HG02938 (cell line): ENCODE results near the gene L3MBTL1.

Source experiments
- ATAC-seq: cut with Tn5 transposase; IDR thresholded peaks from one replicate; pipeline ENCODE4 v1.9.1; 2021; ENCODE audit warnings: mild to moderate bottlenecking, moderate library complexity; ENCODE audit not compliant: unreplicated experiment

The L3MBTL1 gene

DNA sequence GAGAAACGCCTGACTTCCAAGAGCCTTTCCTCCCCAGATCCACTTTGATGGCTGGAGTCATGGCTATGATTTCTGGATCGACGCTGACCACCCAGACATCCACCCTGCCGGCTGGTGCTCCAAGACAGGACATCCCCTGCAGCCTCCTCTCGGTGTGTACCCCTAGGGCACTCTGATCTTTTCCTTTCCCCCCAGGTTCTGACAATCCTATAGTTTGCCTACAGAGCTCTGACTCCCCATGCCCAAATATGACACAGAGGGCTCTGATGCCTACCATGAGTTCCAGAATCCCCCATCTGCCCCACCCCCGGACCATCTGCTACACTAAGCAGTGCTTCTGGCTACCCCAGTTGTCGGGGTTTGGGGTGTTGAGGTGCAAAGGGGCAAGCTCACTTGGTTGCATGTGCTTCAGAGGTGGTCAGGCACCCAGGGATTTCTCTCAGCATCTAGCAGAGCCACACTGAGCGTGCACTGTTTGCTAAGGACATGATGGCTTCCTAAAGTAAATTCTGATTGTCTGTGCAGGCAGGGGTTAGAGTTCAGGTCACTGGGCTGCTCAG lies 27.4 kb downstream of the L3MBTL1 start:
- ATAC-seq, result no peak

DNA sequence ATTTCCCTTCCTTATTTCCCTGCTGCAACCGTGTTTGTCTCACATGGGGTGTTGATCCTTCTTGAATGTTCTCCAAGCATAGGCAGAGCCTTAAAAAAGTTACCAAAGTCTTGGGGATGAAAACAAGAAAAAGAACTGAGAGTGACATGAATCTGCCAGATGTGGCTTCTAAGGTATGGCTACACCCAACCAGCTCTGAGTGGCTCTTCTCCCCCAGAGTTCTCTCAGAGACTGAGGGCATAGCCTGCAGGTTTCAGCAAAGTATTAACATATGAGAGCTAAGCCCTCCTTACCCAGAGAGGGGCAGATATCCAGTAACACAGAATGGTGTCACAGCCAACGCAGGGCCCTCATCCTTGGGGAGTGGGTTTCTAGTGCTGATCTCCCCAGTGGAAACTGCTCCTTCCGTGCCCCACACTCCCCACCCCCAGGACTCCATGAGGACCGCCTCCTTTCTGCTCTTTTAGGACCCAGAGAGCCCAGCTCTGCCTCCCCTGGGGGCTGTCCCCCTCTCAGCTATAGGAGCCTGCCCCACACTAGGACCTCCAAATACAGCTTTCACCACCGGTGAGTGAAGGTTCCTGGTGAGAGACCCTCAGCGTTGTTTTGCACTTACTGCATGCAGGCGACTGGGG lies 28.0 kb downstream of the L3MBTL1 start:
- ATAC-seq, result no peak

DNA sequence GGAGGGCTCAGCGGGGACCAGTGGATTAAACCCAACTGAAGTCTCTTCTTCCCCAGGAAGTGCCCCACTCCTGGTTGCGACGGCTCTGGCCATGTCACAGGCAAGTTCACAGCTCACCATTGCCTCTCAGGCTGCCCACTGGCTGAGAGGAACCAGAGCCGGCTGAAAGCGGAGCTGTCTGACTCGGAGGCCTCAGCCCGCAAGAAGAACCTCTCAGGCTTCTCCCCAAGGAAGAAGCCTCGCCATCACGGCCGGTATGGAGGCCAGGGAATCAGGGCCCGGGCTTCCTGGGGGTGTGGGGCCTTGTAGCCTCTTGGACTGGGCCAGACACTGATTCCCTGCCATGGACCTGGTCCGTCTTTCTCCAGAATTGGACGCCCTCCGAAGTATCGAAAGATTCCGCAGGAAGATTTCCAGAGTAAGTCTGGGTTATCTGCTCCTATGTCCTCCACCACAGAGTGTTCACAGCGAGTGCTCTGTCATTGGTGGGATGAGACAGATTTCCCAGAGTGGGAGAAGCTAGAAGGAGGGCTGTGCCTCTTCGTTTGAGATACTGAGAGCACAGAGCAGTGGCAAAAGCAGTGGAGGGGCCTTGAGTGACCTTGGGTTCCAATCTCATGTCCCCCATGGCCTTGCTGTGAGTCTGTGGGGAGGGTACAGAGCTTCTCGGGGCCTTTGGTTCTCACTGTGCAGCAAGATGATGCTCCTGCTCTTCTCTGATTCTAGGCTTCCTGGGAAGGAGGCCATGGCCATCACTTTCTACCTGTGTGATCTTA lies 28.7 kb downstream of the L3MBTL1 start:
- ATAC-seq, result no peak

DNA sequence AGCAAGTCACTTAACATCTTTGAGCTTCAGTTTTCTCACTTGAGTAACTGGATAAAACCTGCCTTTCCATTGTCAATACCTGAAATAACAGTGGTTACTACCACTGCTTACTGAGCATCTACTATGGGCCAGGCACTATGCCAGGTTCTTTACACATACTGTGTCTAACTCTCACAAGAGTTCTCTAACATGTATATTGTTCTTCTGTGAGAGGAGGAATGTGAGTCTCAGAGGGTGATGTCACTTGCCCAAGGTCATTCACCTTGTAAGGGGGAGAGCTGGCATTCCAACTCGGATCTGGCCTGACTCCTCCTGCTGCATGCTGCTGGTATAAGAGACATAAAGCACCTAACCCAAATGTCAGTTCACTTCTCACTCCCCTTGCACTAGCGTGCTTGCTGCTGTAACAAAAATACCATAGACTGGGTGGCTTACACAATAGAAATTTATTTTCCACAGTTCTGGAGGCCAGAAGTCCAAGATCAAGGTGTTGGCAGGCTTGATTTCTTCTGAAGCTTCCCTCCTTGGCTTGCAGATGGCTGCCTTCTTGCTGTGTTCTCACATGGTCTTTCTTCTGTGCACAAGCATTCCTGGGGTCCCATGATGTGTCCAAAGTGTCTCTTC lies 29.4 kb downstream of the L3MBTL1 start:
- ATAC-seq, result no peak

DNA sequence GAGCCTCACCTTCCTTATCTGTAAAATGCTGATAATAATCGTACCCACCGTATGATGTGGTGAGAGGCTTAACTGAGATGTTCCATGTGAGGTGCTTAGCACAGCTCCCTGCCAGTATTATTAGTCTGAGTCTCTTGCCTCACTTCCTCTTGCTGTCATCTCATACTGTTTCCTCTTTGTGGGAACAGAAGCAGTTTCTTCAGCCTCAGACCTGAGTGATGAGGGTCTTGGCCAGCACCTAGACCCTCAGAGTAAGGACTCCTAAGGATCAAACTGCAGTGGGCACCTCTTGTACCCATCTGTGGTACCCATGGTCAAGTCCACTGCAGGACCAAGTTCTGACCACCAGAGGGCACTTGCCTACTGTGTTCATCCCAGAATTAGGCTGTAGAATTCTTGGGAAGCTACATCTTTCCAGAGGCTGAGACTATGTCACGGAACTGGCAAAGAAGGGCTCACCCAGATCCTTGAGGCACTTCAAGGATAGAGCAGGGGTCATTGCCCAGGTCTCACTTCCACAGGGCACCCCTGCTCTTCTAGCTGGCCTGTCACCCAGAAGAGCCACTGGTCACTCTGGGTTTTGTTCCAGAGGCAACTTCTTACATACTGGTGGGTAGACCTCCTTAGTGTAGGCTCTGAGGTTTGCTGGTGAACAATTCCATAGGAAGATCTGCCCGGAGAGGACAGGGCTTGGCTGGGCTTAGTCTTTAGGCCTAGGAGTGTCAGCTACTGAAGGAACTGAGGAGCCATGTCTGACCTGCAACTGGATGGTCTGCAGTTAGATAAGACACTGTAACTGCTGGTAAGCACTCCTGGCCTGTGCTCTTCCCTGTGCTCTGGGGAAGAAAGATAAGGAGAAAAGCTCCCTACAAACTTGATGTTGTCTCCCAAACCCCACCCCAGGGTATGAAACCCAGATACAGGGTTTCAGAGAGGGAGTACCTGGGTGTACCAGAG lies 30.7 kb downstream of the L3MBTL1 start:
- ATAC-seq, result no peak

DNA sequence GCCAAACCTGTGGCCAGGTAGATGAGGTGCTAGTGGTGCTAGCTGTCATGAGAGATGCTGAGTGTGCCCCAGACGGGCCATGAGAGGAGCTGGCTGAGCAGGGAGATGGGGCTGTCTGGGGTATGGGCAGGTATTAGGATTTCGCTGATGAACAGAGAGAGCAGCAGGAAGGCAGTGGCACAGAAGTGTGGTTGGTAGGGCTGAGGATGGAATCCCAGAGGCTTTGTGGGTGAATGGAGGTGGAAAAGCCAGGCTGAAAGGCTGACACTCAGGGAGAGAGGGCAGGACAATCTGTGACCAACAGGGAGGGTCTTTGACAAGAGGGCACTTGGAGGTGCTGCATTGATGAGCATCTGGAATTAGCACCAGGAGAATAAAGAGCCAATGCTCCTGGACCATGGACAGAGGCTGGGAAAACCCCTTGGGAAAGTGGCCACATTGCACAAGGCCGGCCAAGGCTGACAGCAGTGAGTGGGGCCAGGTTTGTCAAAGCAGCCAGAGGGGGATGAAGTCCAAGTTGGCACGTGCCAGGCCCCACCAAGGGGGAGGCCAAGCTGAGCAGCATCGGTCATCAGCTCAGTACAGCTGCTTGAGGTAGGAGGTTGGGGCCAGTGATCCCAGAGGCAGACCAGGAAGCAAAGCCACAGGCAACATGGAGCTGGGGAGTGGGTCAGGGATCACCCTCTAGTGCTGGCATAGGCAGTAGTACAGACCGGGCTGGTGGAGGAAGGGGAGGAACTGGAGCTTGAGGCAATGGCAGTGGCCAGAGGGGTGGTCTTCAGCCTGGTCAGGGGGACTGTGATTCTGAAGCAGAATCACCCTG lies 31.6 kb downstream of the L3MBTL1 start:
- no peak for ATAC-seq

DNA sequence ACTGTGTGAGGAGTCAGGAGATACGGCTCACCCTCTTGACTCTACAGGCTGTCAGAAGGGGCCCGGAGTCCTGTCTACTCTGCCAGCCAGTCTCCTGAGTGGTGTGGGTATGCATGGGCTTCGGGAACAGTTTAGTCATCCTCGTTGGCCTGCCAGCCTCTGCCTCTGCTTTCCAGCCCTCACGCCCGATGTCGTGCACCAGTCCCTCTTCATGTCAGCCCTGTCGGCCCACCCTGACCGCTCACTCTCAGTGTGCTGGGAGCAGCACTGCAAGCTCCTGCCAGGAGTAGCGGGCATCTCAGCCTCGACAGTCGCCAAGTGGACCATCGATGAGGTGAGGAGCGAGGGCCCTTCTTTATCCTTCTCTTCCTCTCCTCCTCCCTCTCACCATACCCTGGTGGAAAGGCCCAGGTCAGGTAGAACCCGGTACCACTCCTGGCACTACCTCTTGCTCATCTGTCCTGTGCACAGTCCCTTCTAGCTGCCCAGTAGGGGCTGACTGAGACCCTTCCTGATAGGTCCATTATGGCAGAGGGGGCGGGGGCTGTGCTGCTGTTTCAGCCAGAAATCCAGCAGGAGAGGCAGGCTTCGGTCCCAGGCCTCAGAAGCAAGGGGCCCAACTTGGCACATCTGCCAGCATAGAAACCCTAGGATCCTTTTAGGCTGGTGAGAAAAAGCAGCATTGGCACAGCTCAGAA lies 32.6 kb downstream of the L3MBTL1 start:
- no peak for ATAC-seq

DNA sequence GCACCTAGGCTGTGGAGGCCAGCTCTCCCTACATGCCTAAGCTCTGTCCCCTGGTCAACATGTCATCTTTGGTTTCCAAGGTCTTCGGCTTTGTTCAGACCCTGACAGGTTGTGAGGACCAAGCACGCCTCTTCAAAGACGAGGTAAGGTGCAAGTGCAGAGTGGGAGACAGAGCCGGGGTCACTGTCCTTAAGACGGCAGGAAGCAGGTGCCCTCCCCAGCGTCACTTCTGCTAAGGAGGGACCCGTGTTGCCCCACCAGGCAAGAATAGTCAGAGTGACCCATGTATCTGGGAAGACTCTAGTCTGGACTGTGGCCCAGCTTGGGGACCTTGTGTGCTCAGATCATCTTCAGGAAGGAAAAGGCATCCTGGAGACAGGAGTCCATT lies 33.2 kb downstream of the L3MBTL1 start:
- no peak for ATAC-seq

DNA sequence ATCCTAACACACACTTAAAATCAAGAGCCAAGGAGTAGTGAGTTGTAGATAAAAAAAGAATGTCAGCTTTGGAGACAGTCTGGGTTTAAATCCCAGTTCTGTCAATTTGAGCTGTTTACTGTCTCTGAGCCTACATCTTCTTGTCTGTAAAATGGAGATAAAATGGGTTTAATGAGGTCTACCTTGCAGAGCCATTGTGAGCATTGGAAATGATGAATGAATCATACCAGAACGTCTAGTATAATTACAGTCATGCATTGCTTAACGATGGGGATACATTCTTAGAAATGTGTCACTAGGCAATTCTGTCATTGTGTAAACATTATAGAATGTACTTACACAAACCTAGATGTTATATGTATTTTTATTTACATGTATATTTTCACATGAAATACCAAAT lies 33.7 kb downstream of the L3MBTL1 start:
- no peak for ATAC-seq

DNA sequence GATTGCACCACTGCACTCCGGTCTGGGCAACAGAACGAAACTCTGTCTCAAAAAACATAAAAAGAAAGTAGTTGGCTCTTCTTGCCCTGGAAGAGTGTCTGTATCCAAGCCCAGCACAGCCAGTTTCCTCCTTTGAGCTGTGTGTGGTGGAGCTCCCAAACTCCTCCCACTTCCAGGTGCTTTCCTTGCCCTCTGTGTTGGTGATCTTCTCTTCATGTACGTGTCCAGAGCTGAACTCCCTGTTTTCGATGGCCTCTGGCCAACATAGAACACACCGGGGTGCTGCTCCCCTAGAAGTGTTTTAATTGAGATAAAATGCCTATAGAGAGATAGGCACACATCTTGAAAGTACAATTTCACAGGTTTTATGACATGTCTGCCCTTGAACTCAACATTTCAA lies 34.7 kb downstream of the L3MBTL1 start:
- ATAC-seq, result no peak

DNA sequence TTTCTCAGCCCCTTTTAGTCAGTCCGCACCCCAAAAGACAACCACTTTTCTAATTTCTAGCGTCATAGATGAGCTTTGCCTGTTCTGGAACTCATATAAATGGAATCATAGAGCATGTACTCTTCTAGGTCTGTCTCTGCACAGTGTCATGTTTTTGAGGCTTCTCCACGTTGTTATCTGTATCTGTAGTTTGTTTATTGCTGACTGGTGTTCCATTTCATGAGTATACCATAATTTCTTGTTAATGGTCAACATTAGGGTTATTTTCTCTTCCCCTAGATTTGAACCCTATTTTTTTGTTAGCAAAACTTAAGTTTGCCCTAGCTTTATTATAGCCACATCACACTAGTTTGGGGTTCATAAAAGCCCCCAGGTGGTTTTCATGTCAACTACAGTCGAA lies 35.2 kb downstream of the L3MBTL1 start:
- no peak for ATAC-seq

DNA sequence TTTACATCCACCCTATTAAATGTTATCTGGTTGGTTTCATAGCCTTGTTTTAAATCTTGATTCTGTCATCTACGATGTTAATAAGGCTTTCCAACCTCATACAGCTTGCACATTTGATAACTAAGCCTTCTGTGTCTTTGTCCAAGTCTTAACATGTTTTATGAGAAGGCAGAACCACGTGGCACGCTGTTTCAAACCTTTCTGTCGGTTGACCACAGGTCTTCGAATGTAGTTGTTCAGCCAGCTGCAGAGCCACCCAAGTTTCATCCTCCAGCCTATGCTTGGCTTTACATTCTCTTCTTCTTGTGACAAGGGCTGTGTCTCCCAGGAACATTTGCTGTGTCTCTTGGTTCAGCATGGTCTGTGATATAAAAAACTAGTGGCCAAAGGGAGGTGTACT lies 35.6 kb downstream of the L3MBTL1 start:
- no peak for ATAC-seq

DNA sequence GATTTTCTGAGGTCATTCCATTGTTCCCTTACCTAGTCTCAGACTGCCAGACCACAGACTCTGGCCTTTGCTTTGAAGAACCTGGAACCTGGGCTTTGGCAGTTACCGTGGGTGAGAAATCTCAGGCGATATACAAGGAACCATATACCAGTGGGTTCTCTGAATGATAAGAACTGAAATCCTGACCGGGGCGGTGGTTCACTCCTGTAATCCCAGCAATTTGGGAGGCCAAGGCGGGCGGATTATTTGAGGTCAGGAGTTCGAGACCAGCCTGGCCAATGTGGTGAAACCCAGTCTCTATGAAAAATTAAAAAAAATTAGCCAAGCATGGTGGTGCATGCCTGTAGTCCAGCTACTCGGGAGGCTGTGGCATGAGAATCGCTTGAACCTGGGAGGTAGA lies 37.0 kb downstream of the L3MBTL1 start:
- ATAC-seq, result no peak

DNA sequence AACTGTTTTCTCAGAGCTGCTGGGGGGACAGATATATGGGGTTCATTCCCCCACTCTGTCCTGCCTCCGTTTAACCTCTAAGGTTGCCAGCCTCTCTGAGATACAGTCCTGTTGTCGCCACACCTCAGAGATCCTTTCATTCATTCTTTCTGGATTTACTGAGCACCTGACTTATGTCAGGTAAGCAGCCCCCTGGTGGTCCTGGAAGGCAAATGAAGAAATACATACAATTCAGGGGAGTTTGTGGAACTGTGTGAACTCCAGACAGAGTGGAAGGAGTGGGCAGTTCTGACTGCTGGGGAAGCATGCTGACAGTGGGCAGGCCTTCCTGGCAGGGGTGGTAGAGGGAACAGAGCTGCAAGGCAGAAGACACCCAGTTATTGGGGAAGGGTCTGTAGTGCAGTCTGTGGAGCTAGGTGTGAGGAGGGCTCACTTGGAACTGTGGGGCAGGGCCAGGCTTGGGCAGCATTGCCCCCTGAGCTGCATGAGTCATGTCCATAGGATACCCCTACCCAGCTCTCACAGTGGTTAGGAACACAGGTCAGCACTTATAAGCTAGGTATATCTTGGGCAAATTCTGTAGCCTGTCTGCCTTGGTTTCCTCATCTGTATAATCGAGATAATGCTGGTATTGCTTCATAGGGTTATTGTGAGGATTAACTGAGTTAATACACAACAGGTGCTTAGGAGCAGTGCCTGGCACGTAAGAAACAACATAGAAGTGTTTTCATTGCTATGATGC lies 38.5 kb downstream of the L3MBTL1 start:
- ATAC-seq, result no peak

DNA sequence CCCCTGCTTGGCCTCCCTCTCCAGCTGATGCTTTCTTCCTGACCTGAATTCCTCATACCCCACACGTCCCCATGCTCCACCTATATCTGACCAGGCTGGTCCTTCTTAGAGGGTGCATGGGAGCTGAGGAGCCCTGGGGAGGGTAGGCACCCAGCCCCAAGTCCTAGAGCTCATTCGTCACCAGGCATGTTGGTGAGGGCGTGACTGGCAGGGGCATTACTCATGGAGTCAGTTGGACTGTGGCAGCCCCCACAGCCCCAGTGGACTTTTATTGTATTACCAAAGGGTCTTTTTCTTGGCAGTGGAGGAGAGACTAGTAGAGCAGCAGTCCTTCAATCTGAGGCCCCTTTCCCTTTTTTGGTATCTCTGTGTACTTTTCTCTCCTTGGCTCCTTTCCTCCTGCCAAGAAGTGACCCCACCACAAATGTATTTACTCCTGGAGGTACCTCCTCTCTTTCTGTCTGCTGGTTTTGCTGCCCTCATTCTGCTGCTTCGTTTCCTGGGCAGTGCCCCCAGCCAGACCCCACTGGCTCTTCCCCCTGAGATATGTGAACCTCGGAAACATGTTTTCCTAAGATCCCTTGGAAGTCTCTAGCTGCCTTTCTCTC lies 40.9 kb downstream of the L3MBTL1 start:
- no peak for ATAC-seq

DNA sequence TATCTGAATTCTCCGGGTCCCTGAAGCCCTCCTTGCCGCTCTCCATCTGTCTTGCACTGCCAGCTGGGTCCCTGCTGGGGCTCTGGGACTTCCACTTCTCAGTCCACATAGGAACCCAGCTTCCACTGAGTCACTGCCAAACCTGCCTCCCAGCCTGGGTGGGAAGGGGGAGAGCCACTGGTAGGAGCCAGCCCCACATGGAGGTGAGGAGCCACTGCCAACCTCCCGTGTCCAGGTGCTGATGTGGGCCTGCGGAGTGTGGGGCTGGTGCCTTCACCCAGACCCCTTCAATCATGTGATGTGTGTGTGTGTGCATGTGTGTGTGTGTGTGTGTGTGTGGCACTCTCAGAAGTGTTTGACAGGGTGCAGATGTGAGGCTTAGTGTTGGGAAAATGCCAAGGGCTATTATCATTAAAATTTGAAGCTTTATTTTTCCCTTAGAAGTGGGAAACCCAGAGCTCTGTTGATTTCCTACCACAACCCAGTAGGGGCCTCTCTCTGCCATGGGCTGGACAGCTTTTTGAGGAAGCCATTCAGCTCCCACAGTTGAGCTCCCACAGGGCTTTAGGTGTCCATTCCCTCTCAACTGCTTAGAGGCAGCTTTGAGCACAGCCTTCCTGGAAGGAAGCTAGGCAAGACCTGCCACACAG lies 42.0 kb downstream of the L3MBTL1 start:
- no peak for ATAC-seq

DNA sequence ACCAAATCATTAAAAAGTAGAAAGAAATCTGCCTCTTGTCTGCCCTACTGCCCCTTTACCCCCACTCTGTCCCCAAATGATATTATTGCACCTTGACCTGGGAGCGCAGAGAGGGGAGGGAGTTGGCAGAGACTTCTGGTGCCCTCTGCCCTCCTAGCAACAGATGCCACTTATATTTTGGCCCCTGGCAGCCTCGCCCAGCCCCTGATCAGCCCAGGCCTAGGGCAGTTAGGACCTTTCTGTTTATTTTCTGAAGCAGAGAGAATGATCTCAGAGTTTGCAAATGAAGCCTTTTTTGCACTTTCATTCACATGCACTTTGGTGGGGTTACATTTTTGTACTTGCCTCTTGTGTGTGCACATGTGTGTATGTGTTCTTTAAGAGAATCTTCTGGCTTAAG lies 43.0 kb downstream of the L3MBTL1 start:
- ATAC-seq, result no peak

DNA sequence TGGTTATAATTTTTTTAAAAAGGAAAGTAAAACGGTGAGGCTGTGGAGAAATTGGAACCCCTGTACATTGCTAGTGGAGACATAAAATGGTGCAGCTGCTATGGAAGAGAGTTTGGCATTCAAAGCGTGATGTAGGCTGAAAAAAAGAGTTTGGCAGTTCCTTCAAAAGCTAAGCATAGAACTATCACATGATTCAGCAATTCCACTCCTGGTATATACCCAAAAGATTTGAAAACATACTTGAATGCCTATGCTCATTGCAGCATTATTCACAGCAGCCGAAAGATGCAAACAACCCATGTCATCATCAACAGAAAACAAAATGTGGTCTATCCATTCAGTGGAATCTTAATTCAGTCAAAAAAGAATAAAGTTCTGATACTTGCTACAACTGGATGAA lies 46.9 kb downstream of the L3MBTL1 start:
- no peak for ATAC-seq
